ENCODE results near the gene RPL26. TPM values are rescaled to one million over a fixed set of nuclear protein-coding genes. Genes with fewer than 3 reads are reported as not detected.
A peak's percentile ranks its signal among the peaks of the same experiment; 100 is the strongest.

The RPL26 gene
- total RNA-seq, 4 donors from 2014 or later = 851 to 2,184 (median 1,124) TPM

DNA sequence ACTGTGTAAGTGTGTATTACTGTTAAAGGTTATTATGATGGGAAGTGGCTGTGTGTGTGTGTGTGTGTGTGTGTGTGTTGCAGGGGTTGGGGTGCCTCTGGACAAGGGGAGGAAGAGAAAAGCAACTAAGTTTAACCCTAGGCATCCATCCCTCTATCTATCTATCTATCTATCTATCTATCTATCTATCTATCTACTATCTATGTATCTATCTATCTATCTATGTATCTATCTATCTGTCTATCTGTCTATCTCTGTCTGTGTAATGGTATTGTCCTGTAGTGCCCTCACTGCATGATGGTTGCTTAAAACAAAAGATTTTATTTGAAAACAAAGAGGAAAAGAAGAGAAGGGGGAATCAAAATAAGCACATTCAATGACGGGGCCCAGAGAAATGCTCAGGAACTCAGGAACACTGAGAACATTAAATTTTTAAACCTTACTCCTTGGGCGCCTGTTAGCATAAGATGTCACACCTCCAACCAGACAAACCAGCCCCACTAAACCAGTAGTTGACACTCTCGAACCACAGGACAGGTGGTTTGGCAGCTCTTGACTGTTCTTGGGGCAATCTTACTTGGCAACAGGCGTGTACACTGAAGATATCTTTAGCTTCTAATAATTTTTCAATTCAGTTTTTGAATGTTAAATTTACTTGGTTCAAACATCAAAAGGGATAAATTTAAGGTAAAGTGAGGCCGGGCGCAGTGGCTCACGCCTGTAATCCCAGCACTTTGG lies 5.1 kb upstream of the RPL26 start:
- H3K4me1 ChIP-seq = peaks cover 0 to 7% (median 0%) of the 10 kb centered on the region in 4 donors
- DNase-seq = no peak
- H3K4me3 ChIP-seq = no peak overlapping the region
- no peaks in the 10 kb centered on the region for H3K9me3 ChIP-seq
- no peaks in the 10 kb centered on the region for H3K36me3 ChIP-seq
- TF ChIP-seq CTCF (IDR thresholded peaks at IDR 0.05) (no peak), POLR2A (IDR thresholded peaks at IDR 0.05) (no peak)
- H3K27me3 ChIP-seq = no peaks in the 10 kb centered on the region
- H3K27ac ChIP-seq = no peak overlapping the region

DNA sequence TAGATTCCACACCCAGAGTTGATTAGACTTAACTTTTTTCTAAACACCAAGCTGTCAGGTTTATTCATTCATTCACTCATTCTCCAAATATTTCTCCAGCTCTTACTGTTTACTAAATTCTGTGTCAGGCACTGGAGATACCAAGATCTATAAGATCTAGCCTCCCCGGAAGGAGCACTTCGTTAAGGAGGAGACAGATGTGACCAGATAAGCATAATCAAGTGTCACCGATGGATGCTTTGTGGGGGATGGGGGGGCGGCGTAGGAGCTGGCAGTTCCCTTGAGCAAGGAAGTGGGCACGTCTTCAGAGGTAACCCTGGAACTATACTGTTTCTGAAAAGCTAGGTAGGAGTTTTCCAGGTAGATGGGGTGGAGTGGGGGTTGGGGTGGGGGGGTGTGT lies 3.8 kb upstream of the RPL26 start:
- H3K4me3 ChIP-seq = no peak overlapping the region
- H3K4me1 ChIP-seq = peaks cover 0 to 12% (median 3%) of the 10 kb centered on the region in 4 donors
- no peak for DNase-seq
- no peaks in the 10 kb centered on the region for H3K27me3 ChIP-seq
- H3K36me3 ChIP-seq = no peaks in the 10 kb centered on the region
- no peaks in the 10 kb centered on the region for H3K9me3 ChIP-seq
- H3K27ac ChIP-seq = no peak overlapping the region
- TF ChIP-seq CTCF (IDR thresholded peaks at IDR 0.05) (no peak), POLR2A (IDR thresholded peaks at IDR 0.05) (no peak)

DNA sequence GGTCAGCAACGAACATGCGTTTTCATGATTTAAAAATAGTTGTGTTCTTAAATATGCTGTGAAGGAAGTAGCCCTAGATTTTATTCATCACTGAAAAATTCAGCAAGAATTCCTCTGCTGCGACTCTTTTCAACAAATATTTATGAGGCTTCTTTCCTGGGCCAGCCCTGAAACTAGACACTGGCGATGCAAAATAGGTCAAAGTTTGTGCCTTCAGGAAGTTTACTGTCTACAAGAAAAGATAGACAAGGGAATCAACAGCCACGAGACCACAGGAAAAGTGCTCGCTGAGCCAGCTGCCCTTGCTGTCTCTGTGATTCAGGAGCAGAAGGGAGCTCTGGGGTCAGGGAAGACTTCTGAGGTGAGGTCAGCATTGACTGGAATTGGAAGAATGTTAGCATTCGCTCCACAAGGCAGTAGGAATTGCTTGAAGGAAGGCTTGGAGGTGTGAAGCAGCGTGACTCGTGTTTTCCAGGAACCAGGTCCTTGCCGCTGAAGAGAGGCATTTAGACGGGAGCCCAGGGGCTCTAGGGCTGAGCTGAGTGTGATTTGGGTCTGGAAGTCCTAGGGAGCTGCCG lies 1.9 kb upstream of the RPL26 start:
- TF ChIP-seq CTCF (IDR thresholded peaks at IDR 0.05) (no peak), POLR2A (IDR thresholded peaks at IDR 0.05) (no peak)
- no peak overlapping the region for H3K4me3 ChIP-seq
- no peaks in the 10 kb centered on the region for H3K27me3 ChIP-seq
- peak overlapping the region in 1 of 4 donors; percentile 27 for H3K27ac ChIP-seq
- no peaks in the 10 kb centered on the region for H3K9me3 ChIP-seq
- peaks cover 0 to 18% (median 0%) of the 10 kb centered on the region in 3 donors for H3K36me3 ChIP-seq
- H3K4me1 ChIP-seq = peaks cover 0 to 31% (median 14%) of the 10 kb centered on the region in 4 donors
- DNase-seq = no peak

GRCh38 chr17:8382880-8383142 lies 182 bp downstream of the RPL26 start:
- Histone ChIP-seq H3K36me3 (peaks cover 0 to 39% (median 0%) of the 10 kb centered on the region in 3 donors), H3K9me3 (no peaks in the 10 kb centered on the region), H3K27ac (peak overlapping the region; percentile 78 to 96 (median 92)), H3K4me3 (peak overlapping the region; percentile 75 to 79 (median 78)), H3K4me1 (peaks cover 0 to 32% (median 14%) of the 10 kb centered on the region in 4 donors), H3K27me3 (no peaks in the 10 kb centered on the region)
- DNase-seq = no peak
- peak in 1 of 2 donors; percentile 72 for TF ChIP-seq POLR2A (IDR thresholded peaks at IDR 0.05)
- no peak for TF ChIP-seq CTCF (IDR thresholded peaks at IDR 0.05)

- Histone ChIP-seq H3K4me1 (peaks cover 0 to 32% (median 14%) of the 10 kb centered on the region in 4 donors), H3K27ac (peak overlapping the region; percentile 78 to 96 (median 92))
- TF ChIP-seq CTCF (IDR thresholded peaks at IDR 0.05) = no peak
- TF ChIP-seq POLR2A (IDR thresholded peaks at IDR 0.05) = no peak
Observed at GRCh38 chr17:8382052-8382879, 727 bp downstream of the RPL26 start.

More at GRCh38 chr17:8382052-8382879, 727 bp downstream of the RPL26 start:
- Histone ChIP-seq H3K27me3 (no peaks in the 10 kb centered on the region), H3K36me3 (peaks cover 0 to 44% (median 0%) of the 10 kb centered on the region in 3 donors), H3K4me3 (peak overlapping the region; percentile 75 to 79 (median 78)), H3K9me3 (no peaks in the 10 kb centered on the region)
- DNase-seq = no peak

Measured in Peyer's patch (tissue), 4 donors.